ENCODE data around the gene ZBTB48. TPM values are rescaled to one million over a fixed set of nuclear protein-coding genes. Genes with fewer than 3 reads are reported as not detected.

ZBTB48 gene
- total RNA-seq, 1 experiment from 2014 or later: 35.3 TPM

DNA sequence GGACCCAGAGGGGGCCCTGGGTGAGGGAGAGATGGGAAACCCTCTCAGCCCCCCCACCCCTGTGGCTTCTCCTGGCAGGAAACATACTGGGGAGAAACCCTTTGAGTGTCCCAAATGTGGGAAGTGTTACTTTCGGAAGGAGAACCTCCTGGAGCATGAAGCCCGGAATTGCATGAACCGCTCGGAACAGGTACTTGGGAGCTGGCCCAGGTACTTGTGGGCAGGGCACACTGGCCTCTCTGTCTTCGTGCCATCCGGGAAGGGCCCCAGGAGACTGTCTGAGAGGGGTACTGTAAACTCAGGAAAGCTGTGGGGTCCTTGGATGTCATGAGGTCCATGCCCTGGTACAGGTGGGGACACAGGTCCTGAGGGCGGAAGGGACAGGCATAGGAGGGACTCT is 6.0 kb downstream of the ZBTB48 start:
- Histone ChIP-seq H3K27me3 (replicated peaks; ENCODE audit: insufficient read depth, low read depth, low read length, poor library complexity) (no peaks in the 10 kb centered on the region), H3K4me3 (ENCODE audit: low read depth, low read length, poor library complexity, severe bottlenecking) (no peak overlapping the region), H3K4me1 (ENCODE audit: insufficient read depth, low read length, poor library complexity, severe bottlenecking) (peaks cover 4% of the 10 kb centered on the region), H3K27ac (ENCODE audit: low read depth, low read length, poor library complexity, severe bottlenecking) (no peak overlapping the region), H3K9me3 (ENCODE audit: low read depth, low read length, poor library complexity, severe bottlenecking) (no peaks in the 10 kb centered on the region), H3K36me3 (ENCODE audit: insufficient read depth, low read length, poor library complexity, severe bottlenecking) (peaks cover 29% of the 10 kb centered on the region)
- ChIA-PET CTCF (no interaction called here), POLR2A (ENCODE audit: low non-redundant PET) (no interaction called here)
- no TSS peak for BruUV-seq (replicated peaks)
- no peak for DNase-seq (ENCODE audit: low spot score)
- intact Hi-C loops (cut with micrococcal nuclease; ENCODE audit: unreplicated experiment): no loop called here
- no peak for TF ChIP-seq EZH2 (IDR thresholded peaks at IDR 0.05; ENCODE audit: borderline replicate concordance, low read depth, low read length, poor library complexity, severe bottlenecking)
- no peak for TF ChIP-seq CTCF (conservative IDR thresholded peaks at IDR 0.05; ENCODE audit: low read depth, low read length)

DNA sequence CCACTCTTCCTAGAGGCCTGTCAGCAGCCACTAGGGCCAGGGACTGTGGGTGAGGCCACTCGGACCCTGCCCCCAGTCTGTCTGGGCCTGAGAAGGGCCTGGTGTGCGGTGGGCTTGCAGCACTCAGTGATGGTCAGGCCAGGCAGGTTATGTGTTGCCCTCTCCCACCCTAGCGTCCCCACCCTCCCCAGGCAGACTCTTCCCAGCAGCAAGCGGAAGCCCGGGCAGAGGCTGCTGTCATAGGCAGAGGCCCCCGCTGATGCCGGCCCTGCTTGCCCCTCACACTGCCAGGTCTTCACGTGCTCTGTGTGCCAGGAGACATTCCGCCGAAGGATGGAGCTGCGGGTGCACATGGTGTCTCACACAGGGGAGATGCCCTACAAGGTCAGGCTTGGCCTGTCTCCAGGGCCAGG is 6.6 kb downstream of the ZBTB48 start:
- POLR2A ChIA-PET (ENCODE audit: low non-redundant PET): no interaction called here
- H3K36me3 ChIP-seq (ENCODE audit: insufficient read depth, low read length, poor library complexity, severe bottlenecking): peaks cover 29% of the 10 kb centered on the region
- no peak for DNase-seq (ENCODE audit: low spot score)
- H3K9me3 ChIP-seq (ENCODE audit: low read depth, low read length, poor library complexity, severe bottlenecking): no peaks in the 10 kb centered on the region
- BruUV-seq (replicated peaks): no TSS peak
- no peaks in the 10 kb centered on the region for H3K4me1 ChIP-seq (ENCODE audit: insufficient read depth, low read length, poor library complexity, severe bottlenecking)
- no peak overlapping the region for H3K4me3 ChIP-seq (ENCODE audit: low read depth, low read length, poor library complexity, severe bottlenecking)
- intact Hi-C loops (cut with micrococcal nuclease; ENCODE audit: unreplicated experiment): no loop called here
- CTCF ChIA-PET: no interaction called here
- no peak overlapping the region for H3K27ac ChIP-seq (ENCODE audit: low read depth, low read length, poor library complexity, severe bottlenecking)
- H3K27me3 ChIP-seq (replicated peaks; ENCODE audit: insufficient read depth, low read depth, low read length, poor library complexity): no peaks in the 10 kb centered on the region
- TF ChIP-seq EZH2 (IDR thresholded peaks at IDR 0.05; ENCODE audit: borderline replicate concordance, low read depth, low read length, poor library complexity, severe bottlenecking) (no peak), CTCF (conservative IDR thresholded peaks at IDR 0.05; ENCODE audit: low read depth, low read length) (no peak)

GRCh38 chr1:6587261-6588005 is 7.6 kb downstream of the ZBTB48 start:
- intact Hi-C loops (cut with micrococcal nuclease; ENCODE audit: unreplicated experiment): no loop called here
- no peaks in the 10 kb centered on the region for H3K9me3 ChIP-seq (ENCODE audit: low read depth, low read length, poor library complexity, severe bottlenecking)
- ChIA-PET CTCF (no interaction called here), POLR2A (ENCODE audit: low non-redundant PET) (no interaction called here)
- H3K27ac ChIP-seq (ENCODE audit: low read depth, low read length, poor library complexity, severe bottlenecking): no peak overlapping the region
- H3K36me3 ChIP-seq (ENCODE audit: insufficient read depth, low read length, poor library complexity, severe bottlenecking): peaks cover 29% of the 10 kb centered on the region
- H3K4me1 ChIP-seq (ENCODE audit: insufficient read depth, low read length, poor library complexity, severe bottlenecking): no peaks in the 10 kb centered on the region
- TF ChIP-seq CTCF (conservative IDR thresholded peaks at IDR 0.05; ENCODE audit: low read depth, low read length) (no peak), EZH2 (IDR thresholded peaks at IDR 0.05; ENCODE audit: borderline replicate concordance, low read depth, low read length, poor library complexity, severe bottlenecking) (no peak)
- BruUV-seq (replicated peaks): no TSS peak
- H3K4me3 ChIP-seq (ENCODE audit: low read depth, low read length, poor library complexity, severe bottlenecking): no peak overlapping the region
- no peaks in the 10 kb centered on the region for H3K27me3 ChIP-seq (replicated peaks; ENCODE audit: insufficient read depth, low read depth, low read length, poor library complexity)
- no peak for DNase-seq (ENCODE audit: low spot score)

All from A673 (cell line).